NCI-H2081 treated with DMSO at 0.1 percent for 48 hours (cell line): ENCODE data around the gene USP49.
A peak's percentile ranks its signal among the peaks of the same experiment; 100 is the strongest.
"Not testable (repeated sequence)": the region's sequence is repeated elsewhere in the genome, so short reads cannot be mapped to it uniquely, and the experiment has no call there.

ENCODE experiments used
- DNase-seq: peaks from one replicate; lab custom pipeline; 2025; lab: John Stamatoyannopoulos, UW

Gene USP49

GRCh38 chr6:41811946-41812345, 83.2 kb downstream of the USP49 start:
- not testable (repeated sequence) for DNase-seq

- DNase-seq: no peak
These were observed 84.1 kb downstream of the USP49 start for GRCh38 chr6:41811095-41811494.

GRCh38 chr6:41805830-41806774, 89.1 kb downstream of the USP49 start:
- DNase-seq: no peak

- no peak for DNase-seq
These were observed 93.8 kb downstream of the USP49 start for GRCh38 chr6:41801380-41801779.

GRCh38 chr6:41799559-41799911, 95.6 kb downstream of the USP49 start:
- DNase-seq: no peak

GRCh38 chr6:41798901-41799558, 96.1 kb downstream of the USP49 start:
- no peak for DNase-seq

GRCh38 chr6:41796474-41796873, 98.7 kb downstream of the USP49 start:
- no peak for DNase-seq

- no peak for DNase-seq
These were observed 103.2 kb downstream of the USP49 start for GRCh38 chr6:41791984-41792383.

- DNase-seq: no peak
These were observed 103.9 kb downstream of the USP49 start for GRCh38 chr6:41791305-41791704.

GRCh38 chr6:41790045-41790444, 105.1 kb downstream of the USP49 start:
- DNase-seq: no peak

GRCh38 chr6:41789390-41789724, 105.8 kb downstream of the USP49 start:
- no peak for DNase-seq

GRCh38 chr6:41787219-41787917, 107.8 kb downstream of the USP49 start, which contains the start of gene TOMM6:
Gene TOMM6 (plus strand): TSS chr6:41787694. CDS start chr6:41787698, 4 bp downstream.
- DNase-seq: peak; percentile 64

GRCh38 chr6:41786451-41787218, 108.5 kb downstream of the USP49 start:
- DNase-seq: no peak

- no peak for DNase-seq
These were observed 109.3 kb downstream of the USP49 start for GRCh38 chr6:41785689-41786450.

GRCh38 chr6:41785254-41785653, 109.9 kb downstream of the USP49 start:
- no peak for DNase-seq

GRCh38 chr6:41784581-41785171, 110.5 kb downstream of the USP49 start:
- DNase-seq: no peak

GRCh38 chr6:41783106-41783780, 111.9 kb downstream of the USP49 start:
- DNase-seq: no peak

- DNase-seq: no peak
These were observed 113.8 kb downstream of the USP49 start for GRCh38 chr6:41781366-41781730.

- DNase-seq: no peak
These were observed 114.4 kb downstream of the USP49 start, which contains the start of gene PRICKLE4 for GRCh38 chr6:41780551-41781365. Gene PRICKLE4 (plus strand): TSS chr6:41780782. CDS start chr6:41783474, 2,692 bp downstream.
